Measurements from ENCODE around the gene KRT40. TPM values are rescaled to one million over a fixed set of nuclear protein-coding genes. Genes with fewer than 3 reads are reported as not detected.

KRT40 gene
- total and polyA plus RNA-seq, 9 of the 15 experiments (the other 6 are each of a cell fraction or from before 2014, with no cell fraction given) = not detected

DNA sequence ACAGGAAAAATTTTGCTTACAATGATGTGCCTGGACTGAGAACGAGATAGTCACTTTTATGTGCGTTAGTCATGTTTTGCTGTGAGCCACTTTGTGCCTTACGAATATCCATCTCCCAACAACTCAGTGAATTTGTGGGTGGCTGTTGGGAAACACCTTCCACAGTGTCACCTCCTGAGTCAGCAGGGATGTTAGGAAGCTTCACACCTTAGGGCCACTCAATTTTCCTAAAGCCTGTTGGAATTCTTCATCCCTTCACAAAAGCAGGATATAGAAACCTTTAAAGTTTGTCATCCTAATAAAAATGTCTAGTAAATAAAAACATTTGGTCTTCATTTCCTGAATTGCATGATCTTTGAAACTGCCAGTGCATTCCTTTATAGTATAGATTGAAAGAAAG lies 29.1 kb upstream of the KRT40 start:
- FAIRE-seq = no peak
- Histone ChIP-seq H3K36me3 (ENCODE audit: control insufficient read depth, insufficient read depth, low read length) (no peaks in the 10 kb centered on the region), H3K4me2 (ENCODE audit: insufficient read depth, low read length) (no peak overlapping the region), H3K4me3 (no peak overlapping the region), H3K27ac (ENCODE audit: extremely low read depth, low read depth, low read length) (no peak overlapping the region), H3K4me1 (replicated peaks in 1 of 2; ENCODE audit: control insufficient read depth in 2 of 2, insufficient read depth in 2 of 2, low read length in 2 of 2) (no peaks in the 10 kb centered on the region), H3K27me3 (ENCODE audit: control insufficient read depth in 2 of 2, insufficient read depth in 2 of 2, low read length in 2 of 2) (peaks cover 0 to 6% of the 10 kb centered on the region in 2 experiments; a peak in 3 of 5 replicates), H4K20me1 (replicated peaks; ENCODE audit: control insufficient read depth, insufficient read depth, low read length) (no peaks in the 10 kb centered on the region), H3K9me3 (replicated peaks; ENCODE audit: control insufficient read depth, insufficient read depth, low read depth, low read length) (no peaks in the 10 kb centered on the region), H3K79me2 (ENCODE audit: control insufficient read depth, insufficient read depth, low read length) (no peaks in the 10 kb centered on the region), H2AFZ (ENCODE audit: low read depth, low read length) (no peak overlapping the region), H3K9ac (ENCODE audit: insufficient read depth in 1 of 2, low read depth in 2 of 2, low read length in 2 of 2) (no peak overlapping the region), H3K9me1 (ENCODE audit: control insufficient read depth, insufficient read depth, low read length) (no peaks in the 10 kb centered on the region)
- CTCF ChIA-PET (ENCODE audit: low intra/inter-chr PET ratio) = no interaction called here
- no peak for DNase-seq (ENCODE audit: extremely low read depth in 1 of 4, low spot score in 3 of 4)
- no TSS peak for BruUV-seq (replicated peaks)
- intact Hi-C loops (cut with micrococcal nuclease) = no loop called here
- POLR2A ChIA-PET = no interaction called here
- TF ChIP-seq, protein P1, sequence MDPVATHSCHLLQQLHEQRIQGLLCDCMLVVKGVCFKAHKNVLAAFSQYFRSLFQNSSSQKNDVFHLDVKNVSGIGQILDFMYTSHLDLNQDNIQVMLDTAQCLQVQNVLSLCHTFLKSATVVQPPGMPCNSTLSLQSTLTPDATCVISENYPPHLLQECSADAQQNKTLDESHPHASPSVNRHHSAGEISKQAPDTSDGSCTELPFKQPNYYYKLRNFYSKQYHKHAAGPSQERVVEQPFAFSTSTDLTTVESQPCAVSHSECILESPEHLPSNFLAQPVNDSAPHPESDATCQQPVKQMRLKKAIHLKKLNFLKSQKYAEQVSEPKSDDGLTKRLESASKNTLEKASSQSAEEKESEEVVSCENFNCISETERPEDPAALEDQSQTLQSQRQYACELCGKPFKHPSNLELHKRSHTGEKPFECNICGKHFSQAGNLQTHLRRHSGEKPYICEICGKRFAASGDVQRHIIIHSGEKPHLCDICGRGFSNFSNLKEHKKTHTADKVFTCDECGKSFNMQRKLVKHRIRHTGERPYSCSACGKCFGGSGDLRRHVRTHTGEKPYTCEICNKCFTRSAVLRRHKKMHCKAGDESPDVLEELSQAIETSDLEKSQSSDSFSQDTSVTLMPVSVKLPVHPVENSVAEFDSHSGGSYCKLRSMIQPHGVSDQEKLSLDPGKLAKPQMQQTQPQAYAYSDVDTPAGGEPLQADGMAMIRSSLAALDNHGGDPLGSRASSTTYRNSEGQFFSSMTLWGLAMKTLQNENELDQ (CRISPR knock-in tag; IDR thresholded peaks at IDR 0.05; ENCODE audit: borderline replicate concordance) = no peak
- TF ChIP-seq TAF15 (IDR thresholded peaks at IDR 0.05; ENCODE audit: low read depth, low read length) (no peak), EZH2 (IDR thresholded peaks at IDR 0.05; ENCODE audit: borderline replicate concordance, low read depth, low read length) (no peak), STAT5A (IDR thresholded peaks at IDR 0.05; ENCODE audit: borderline replicate concordance, low read length) (no peak)
- TF ChIP-seq, protein P2, sequence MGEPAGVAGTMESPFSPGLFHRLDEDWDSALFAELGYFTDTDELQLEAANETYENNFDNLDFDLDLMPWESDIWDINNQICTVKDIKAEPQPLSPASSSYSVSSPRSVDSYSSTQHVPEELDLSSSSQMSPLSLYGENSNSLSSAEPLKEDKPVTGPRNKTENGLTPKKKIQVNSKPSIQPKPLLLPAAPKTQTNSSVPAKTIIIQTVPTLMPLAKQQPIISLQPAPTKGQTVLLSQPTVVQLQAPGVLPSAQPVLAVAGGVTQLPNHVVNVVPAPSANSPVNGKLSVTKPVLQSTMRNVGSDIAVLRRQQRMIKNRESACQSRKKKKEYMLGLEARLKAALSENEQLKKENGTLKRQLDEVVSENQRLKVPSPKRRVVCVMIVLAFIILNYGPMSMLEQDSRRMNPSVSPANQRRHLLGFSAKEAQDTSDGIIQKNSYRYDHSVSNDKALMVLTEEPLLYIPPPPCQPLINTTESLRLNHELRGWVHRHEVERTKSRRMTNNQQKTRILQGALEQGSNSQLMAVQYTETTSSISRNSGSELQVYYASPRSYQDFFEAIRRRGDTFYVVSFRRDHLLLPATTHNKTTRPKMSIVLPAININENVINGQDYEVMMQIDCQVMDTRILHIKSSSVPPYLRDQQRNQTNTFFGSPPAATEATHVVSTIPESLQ (CRISPR knock-in tag; IDR thresholded peaks at IDR 0.05) = no peak
- in situ Hi-C loops (cut with MboI) = no loop called here
- 6% methylated on average over 3 of the region's 3 CpGs for WGBS (ENCODE audit: insufficient coverage, low coverage, missing lambda C conversion rate)
- ATAC-seq = no peak

Data from K562 (cell line).